ELF-1 (cell line): ENCODE measurements around the gene SPDYE6.
"Not testable (repeated sequence)": the region's sequence is repeated elsewhere in the genome, so short reads cannot be mapped to it uniquely, and the experiment has no call there.

Experiments used
- DNase-seq: peaks from one replicate; pipeline ENCODE4 v3.0.0-alpha.2; 2016; ENCODE audit warnings: low read depth, low spot score

SPDYE6 gene, protein sequence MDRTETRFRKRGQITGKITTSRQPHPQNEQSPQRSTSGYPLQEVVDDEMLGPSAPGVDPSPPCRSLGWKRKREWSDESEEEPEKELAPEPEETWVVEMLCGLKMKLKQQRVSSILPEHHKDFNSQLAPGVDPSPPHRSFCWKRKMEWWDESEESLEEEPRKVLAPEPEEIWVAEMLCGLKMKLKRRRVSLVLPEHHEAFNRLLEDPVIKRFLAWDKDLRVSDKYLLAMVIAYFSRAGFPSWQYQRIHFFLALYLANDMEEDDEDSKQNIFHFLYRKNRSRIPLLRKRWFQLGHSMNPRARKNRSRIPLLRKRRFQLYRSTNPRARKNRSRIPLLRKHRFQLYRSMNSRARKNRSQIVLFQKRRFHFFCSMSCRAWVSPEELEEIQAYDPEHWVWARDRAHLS

DNA sequence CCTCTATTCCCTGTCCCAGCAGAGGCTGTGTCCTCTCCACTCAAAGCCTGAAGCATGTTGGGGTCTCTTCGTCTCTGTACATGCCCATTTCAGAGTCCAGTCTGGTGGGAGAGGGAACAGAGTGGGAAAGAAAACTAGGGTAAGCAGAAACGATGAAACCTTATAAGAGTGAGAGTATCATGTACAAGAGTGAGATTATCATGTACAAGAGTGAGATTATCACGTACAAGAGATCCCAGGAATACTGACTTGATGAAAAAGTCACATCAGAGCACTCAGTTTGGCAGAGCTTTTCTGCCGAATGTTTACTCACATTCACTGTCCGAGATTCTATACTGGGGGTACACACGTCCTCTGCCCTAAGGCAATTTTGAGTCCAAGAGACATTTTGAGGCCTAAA is at the start of gene SPDYE6:
SPDYE6 (minus strand) TSS at position 101 of the 400 bp plus-strand sequence. CDS start 421 bp downstream, outside the sequence.
- DNase-seq, result not testable (repeated sequence)

DNA sequence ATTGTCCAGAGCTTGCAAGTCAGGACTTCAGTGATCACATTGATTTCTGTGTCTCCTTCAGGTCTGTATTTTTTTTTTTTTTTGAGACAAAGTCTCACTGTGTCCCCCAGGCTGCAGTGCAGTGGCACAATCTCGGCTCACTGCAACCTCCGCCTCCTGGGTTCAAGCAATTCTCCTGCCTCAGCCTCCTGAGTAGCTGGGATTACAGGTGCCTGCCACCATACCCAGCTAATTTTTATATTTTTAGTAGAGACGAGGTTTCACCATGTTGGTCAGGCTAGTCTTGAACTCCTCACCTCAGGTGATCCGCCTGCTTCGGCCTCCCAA is 48.6 kb upstream of the SPDYE6 start:
- not testable (repeated sequence) for DNase-seq

DNA sequence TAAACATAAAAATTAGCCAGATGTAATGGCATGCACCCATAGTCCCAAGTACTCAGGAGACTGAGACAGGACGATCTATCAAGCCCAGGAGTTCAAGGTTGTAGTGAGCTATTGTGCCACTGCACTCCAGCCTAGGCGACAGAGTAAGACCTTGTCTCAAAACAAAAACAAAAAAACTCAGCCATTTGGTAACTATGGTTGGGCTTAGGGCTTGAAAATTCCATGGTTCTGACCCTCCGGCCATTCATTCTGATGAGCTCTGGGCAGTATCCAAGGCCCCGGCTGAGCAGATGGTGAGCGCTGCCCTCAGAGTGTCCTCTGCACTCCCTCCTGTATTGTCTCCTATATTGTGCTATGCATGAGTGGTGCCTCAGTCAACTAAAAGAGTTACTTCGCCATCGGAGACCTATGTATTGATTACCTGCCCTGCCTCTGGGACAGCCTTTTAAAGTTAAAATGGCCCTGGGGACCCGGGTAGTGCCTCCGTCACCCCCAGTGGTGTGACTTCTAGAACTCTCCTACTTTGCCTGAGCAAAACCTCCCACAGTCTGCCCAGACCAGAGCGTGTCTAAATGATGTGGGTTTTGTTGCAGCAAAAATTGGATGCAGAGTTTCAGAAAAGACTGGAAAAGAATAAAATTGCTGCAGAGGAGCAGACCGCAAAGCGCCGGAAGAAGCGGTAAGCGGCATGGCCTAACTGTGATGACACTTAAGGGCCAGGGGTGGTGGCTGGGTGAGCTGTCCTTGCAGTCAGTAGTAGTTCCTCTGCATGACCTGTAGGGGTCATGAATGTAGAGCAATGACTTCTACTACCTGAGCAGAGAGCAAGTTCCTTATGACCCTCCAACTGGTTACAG is 48.0 kb upstream of the SPDYE6 start:
- DNase-seq, result peak; percentile 77

DNA sequence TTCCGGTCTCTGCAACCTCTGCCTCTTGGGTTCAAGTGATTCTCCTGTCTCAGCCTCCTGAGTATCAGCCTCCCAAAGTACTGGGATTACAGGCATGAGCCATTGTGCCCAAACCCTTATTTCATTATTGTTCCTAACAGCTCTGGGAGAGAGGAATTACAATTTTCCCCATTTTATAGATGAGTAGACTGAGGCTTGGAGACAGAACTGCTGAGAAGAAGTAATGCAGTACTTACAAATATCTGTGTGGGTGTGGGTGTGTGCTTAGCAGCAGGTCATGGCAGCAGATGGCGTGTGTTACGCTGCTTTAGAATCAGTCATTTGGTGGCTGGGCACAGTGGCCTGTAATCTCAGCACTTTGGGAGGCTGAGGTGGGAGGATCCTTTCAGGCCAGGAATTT is 47.3 kb upstream of the SPDYE6 start:
- DNase-seq, result no peak

DNA sequence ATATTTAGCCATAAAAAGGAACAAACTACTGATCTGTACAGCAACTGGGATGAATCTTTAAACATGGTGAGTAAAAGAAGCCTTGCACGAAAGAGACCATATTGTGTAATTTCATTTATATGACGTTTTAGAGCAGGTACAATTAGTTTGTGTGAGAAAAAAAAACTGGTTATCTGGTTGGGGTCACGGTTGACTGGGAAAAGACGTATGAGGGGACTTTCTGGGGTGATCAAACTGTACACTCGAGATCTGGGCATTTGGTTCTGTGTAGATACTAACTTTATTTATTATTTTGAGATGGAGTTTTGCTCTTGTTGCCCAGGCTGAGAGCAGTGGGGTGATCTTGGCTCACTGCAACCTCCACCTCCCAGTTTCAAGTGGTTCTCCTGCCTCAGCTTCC is 44.1 kb upstream of the SPDYE6 start:
- no peak for DNase-seq

DNA sequence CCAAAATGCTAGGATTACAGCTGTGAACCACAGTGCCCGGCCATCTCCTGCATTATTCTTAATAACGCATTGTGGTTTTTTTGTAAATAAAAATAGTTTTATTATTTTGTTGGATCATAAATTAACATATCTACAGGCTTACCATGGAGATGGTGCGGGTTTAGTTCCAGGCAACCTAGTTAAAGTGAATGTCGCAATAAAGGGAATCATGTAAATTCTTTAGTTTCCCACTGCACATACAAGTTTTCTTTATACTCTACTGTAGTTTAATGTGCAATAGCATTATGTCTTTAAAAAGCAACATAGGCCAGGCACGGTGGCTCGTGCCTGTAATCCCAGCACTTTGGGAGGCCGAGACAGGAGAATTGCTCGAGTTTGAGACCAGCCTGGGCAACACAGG is 42.3 kb upstream of the SPDYE6 start:
- DNase-seq, result no peak

DNA sequence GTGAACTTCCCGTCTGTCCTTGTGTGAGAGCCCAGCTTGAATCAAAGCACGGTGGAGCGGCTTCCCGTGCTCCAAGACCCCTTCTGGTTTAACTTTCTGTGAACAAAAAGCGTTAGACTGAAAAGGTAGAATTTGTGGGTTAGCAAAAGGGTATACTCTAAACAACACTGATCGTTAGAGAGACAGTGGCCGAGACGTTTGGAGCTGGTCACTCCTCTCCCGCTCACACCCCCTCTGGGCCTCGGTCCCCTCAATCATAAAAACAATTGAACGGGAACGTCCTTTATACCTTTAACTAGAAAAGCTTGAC is 40.4 kb upstream of the SPDYE6 start:
- DNase-seq, result no peak

DNA sequence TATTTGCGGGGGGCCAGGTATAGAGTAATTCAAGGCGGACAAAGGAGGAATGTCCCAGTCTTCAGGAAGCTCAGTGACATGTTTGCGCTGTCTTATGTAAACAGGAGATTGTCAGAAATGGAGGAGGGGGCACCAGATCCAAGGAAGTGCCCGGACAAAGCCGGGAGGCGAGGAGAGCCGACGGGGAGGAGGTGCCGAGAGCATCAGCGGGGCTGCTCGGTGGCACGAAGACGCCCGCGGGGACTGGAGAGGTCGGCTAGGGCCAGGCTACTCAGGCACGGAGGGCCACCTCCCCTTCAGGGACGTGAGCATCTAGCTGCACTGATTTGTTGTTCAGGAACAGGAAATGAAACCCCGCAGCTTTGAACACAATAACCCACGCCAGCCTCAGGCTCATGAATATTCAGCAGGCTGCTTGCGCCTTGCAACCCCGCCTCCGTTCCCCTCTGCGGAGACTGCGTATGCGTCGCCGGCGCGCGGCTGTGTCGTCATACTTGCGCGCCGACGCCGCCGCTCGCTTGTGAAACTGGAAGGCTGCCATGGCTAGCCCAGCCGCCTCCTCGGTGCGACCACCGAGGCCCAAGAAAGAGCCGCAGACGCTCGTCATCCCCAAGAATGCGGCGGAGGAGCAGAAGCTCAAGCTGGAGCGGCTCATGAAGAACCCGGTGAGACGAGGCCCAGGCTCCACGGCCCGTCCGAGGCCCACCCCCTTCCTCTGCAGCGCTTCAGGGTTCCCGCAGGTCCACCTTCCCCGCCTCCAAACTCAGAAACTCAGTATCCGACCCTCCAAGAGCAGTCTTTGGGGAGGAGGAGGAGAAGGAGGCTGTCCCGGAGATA is 39.8 kb upstream of the SPDYE6 start, which contains the start of gene PRKRIP1:
PRKRIP1 (plus strand) TSS at position 491 of the 837 bp plus-strand sequence; CDS start at position 540, 49 bp downstream.
- peak; percentile 99 for DNase-seq

DNA sequence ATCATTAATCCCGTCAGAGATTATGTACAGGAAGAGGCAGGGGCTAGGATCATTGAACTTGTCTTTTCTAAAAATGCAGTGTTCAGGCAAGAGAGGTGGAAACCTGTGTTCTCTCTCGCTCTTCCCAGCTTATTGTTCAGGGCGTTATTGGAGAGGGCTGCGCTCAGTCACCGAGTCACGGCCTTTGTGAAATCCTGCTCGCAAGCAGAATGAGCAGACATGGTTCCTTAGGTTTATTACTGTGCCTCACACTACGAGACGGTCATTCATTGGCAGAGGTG is 39.3 kb upstream of the SPDYE6 start:
- no peak for DNase-seq

DNA sequence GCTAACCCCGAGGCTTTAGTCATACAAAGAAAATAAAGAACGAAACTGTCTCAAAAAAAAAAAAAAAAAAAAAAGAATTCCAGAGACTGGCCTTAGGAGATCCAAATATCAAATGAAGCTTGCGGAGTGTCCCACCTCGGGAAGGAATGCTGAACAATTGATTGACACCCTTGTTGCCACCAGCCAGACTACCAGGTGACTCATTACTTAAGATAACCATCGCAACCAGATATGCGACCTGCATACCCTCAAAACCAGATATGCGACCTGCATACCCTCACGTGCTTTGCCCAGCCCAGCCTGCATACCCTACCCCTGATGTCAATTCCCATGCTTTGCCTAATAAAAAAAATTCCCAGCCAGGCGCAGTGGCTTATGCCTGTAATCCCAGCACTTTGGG is 37.2 kb upstream of the SPDYE6 start:
- peak; percentile 80 for DNase-seq

DNA sequence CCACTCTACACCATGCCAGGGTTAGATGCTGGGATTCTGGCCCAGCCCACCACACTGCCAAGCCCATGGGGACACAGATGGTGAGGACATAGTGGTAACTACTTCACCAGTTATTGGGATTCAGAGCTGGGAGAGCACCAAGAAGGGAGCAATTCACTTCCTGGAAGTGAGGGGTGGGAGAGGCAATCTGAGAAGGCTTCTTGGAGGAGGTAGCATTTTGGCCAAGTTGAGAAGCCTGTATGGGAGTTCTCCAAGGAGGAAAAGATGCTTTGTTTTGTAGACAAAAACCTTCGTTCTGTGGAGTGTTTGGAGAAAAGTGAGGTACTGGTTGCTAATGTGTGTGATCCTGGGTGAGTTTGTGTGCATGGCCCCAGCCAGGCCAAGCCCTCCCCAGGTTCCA is 36.1 kb upstream of the SPDYE6 start:
- no peak for DNase-seq

DNA sequence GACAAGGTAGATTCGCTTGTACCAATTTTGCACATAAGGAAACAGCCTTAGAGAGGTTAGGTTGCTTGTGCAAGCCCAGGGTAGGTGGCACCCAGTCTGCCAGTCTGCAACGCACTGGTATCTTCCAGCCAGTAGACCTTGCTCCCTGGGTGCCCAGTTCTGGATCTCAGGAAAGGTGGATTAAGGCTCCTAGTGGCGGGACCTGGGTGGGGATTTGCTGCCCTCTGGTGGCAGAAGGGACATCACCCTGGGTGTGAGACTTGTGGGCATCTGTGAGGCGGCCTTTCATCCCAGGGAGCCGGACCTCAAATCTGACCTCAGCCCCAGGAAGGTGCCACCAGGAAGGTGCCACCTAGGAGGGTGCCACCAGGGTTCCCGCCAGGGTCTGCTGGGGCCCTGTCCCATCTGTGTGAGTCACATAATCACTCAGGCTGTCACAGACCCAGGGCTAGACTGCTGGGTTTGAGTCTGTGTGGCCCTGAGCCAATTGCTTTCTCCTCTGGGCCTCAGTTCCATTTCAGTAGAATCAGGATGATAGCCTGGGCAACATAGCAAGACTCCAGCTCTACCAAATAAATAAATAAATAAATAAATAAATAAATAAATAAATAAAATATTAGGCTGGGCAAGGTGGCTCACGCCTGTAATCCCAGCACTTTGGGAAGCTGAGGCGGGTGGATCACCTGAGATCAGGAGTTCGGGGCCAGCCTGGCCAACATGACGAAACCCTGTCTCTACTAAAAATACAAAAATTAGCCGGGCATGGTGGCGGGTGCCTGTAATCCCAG is 34.6 kb upstream of the SPDYE6 start:
- peak; percentile 88 for DNase-seq

DNA sequence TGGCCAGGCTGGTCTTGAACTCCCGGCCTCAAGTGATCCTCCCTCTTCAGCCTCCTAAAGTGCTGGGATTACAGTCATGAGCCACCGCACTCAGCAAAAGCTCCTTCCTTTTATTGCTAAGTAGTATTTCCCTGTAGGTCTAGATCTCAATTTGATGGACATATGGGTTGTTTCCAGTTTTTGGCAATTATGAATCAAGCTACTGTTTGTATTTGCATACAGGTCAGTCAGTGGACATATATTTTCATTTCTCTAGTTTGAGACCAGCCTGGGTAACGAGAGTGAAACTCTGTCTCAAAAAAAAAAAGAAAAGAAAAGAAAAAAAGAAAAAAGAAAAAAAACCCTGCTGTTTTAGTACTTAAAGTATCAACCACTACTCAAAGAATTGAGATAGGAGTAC is 33.6 kb upstream of the SPDYE6 start:
- DNase-seq, result no peak

DNA sequence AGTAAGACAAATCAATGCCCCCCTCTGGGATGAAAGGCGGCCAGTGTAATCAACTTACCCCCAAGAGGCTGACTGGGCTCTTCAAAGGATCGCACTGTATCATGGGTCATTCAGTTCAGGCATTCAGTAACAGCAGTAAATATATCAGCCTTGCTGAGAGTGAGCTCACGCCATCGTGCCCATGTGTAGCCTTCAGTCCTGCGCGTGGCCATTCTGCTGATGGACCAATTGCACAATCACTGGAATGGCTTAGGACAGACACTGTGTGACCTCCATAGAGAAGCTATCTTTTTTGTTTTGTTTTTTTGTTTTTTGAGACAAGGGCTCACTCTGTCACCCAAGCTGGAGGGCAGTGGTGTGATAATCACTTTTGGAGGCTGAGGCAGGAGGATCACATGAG is 30.8 kb upstream of the SPDYE6 start:
- DNase-seq, result no peak

DNA sequence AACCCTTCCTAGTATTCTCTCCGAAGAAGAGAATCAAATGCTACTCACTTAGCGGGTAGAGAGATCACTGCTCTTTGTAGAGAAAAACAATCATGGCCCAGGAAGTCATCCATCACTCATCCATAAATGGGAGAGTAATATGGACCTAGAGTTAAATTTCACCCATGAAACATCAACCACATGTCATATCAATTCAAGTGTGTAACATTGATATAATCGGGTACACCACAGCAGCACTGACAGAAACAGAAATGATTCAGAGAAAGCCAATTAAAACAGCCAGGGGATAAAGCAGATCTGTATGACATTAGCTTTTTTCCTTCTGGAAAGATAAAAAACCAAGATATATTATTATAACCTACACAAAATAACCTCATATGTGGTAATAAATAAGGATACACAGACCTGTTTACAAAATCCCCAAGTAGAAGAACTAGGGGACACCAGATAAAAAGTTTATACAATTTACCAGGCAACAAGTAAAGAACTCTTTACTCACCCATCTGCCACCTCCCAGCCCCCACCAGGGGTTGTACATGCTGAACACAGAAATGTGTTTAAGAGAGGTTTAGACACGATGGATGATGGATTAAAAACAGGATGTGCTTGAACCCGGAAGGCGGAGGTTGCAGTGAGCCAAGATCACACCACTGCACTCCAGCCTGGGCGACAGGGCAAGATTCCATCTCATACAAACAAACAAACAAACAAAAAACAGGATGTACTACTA is 25.6 kb upstream of the SPDYE6 start:
- DNase-seq, result not testable (repeated sequence)

DNA sequence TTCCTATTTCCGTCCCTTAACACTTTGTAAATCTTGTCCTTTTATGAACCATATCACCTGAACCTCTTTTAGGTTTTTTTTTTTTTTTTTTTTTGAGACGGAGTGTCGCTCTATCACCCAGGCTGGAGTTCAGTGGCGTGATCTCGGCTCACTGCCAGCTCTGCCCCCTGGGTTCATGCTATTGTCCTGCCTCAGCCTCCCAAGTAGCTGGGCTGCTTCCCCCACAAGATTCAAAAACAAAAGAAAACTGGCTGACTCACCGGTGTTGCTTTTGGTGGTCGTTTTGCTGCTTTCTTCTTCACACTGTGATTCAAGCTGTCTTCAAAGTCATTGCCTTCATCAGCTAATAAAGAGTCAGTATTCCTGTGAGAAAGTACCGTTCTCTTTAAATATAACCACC is 24.6 kb upstream of the SPDYE6 start:
- not testable (repeated sequence) for DNase-seq

DNA sequence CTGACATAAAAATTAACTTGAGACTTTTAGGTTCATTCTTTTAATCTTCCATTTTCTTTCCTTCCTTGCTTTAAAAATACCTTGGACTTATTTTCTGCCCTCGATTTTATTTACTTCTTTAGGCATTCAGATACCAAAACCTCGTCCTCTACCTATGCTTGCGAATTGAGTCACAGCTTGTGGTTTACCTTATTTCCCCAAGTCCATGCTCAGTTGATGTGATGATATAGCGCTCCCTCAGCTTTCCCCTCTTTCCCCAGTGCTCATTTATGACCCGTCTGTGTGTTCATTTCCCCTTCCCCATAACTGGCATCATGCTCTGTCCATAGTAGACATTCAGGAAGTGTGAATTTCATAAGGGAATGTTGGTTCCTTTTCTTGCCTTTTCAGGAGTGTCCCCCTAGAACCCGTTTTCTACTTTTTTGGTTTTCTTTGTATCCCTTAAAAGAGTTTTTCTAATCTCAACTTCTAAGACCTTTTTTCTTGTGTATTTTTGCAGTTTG is 20.8 kb upstream of the SPDYE6 start:
- no peak for DNase-seq

DNA sequence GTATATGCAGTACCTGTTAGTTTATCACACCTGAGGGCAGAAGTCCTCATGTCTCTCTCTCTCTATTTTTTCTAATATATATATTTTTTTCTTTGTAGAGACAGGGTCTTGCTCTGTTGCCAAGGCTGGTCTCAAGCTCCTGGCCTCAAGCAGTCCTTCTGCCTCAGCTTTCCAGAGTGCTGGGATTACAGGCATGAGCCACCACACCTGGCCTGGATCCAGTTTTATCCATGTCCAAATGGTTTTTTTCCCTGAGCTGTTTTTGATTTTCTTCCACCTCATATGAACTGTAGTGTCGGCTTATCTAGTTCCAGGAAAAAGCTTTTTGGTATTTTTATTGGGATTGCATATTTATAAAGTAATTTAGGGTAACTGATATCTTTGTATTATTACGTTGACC is 16.6 kb upstream of the SPDYE6 start:
- DNase-seq, result not testable (repeated sequence)

DNA sequence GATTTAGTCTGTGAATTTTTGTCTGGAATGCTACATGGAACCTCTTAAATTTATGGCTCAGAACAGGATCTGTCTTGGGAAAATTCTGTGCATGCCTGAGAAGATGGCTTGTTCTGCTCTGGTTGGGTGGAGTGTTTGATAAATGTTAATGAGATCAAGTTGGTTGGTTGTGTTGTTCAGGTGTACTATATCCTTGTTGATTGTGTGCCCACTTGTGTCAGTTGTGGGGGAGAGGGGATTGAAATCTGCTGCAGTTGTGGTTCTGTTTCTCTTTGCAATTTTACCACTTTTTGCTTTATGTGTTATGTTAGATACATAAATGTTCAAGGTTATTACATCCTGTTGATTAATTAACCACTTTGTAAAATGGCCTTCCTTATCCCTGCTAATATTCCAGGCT is 13.8 kb upstream of the SPDYE6 start:
- DNase-seq, result not testable (repeated sequence)

DNA sequence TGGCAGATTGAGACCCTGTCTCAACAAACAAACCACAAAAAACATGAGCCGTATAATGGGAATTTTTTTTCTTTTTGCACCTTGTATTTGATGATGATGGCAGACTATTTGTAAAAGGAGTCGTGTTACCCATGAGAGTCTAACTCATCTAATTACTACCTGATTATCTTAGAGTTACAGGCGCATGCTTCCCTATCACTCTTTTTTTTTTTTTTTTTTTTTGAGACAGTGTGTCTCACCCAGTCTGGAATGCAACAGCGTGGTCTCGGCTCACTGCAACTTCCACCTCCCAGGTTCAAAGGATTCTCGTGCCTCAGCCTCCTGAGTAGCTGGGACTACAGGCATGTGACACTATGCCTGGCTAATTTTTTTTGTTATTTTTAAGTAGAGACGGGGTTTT is 9.1 kb upstream of the SPDYE6 start:
- DNase-seq, result not testable (repeated sequence)
